RWPE2 (cell line): ENCODE measurements around the gene ZNF598.

Experiments used
- ATAC-seq: fragments of 200-7000 bp; cut with Tn5 transposase; 3 replicates; pipeline ENCODE4 v1.9.1; 2021; ENCODE audit warnings: low read depth
- DNase-seq: peaks from one replicate; pipeline ENCODE4 v3.0.0-alpha.2; 2020; ENCODE audit warnings: low spot score
- H3K27ac ChIP-seq: fragments of 450-650 bp; 2 replicates; pipeline ENCODE4 v1.5.1; 2017; ENCODE audit warnings: mild to moderate bottlenecking; ENCODE audit not compliant: poor library complexity, severe bottlenecking
- H3K27me3 ChIP-seq: fragments of 250-450 bp; sonication (Bioruptor Pico); 2 replicates; pipeline ENCODE4 v1.5.1; 2021; ENCODE audit warnings: mild to moderate bottlenecking, moderate library complexity; ENCODE audit not compliant: insufficient read depth, poor library complexity, severe bottlenecking
- H3K36me3 ChIP-seq: fragments of 250-450 bp; sonication (Bioruptor Pico); 2 replicates; pipeline ENCODE4 v1.5.1; 2020; ENCODE audit warnings: low read depth, mild to moderate bottlenecking, moderate library complexity
- H3K4me1 ChIP-seq: fragments of 250-450 bp; sonication (Bioruptor Pico); 2 replicates; pipeline ENCODE4 v1.5.1; 2021; ENCODE audit warnings: mild to moderate bottlenecking, moderate library complexity; ENCODE audit not compliant: insufficient read depth, poor library complexity, severe bottlenecking
- H3K4me3 ChIP-seq: fragments of 250-450 bp; sonication (Bioruptor Pico); 2 replicates; pipeline ENCODE4 v1.5.1; 2021; ENCODE audit warnings: mild to moderate bottlenecking, moderate library complexity; ENCODE audit not compliant: severe bottlenecking
- H3K9me3 ChIP-seq: fragments of 250-450 bp; sonication (Bioruptor Pico); 2 replicates; pipeline ENCODE4 v1.5.1; 2021; ENCODE audit warnings: mild to moderate bottlenecking, moderate library complexity; ENCODE audit not compliant: severe bottlenecking
- CTCF ChIP-seq: fragments of 450-650 bp; IDR thresholded peaks from one replicate; pipeline ENCODE4 v1.5.1; 2017; ENCODE audit warnings: mild to moderate bottlenecking, moderate library complexity; ENCODE audit not compliant: poor library complexity, severe bottlenecking

ZNF598 gene

GRCh38 chr16:1982013-1982433, 27.6 kb downstream of the ZNF598 start:
- TF ChIP-seq CTCF: no peak
- peaks cover 5% of the 10 kb centered on the region for H3K4me1 ChIP-seq
- no peaks in the 10 kb centered on the region for H3K27me3 ChIP-seq
- no peak overlapping the region for H3K27ac ChIP-seq
- DNase-seq: no peak
- H3K36me3 ChIP-seq: peaks cover 30% of the 10 kb centered on the region
- no peak overlapping the region for H3K4me3 ChIP-seq
- no peaks in the 10 kb centered on the region for H3K9me3 ChIP-seq
- ATAC-seq: no peak

- TF ChIP-seq CTCF: no peak
- Histone ChIP-seq H3K9me3 (no peaks in the 10 kb centered on the region), H3K36me3 (peaks cover 29% of the 10 kb centered on the region), H3K27me3 (no peaks in the 10 kb centered on the region), H3K4me3 (peak within 1 kb of the TSS; percentile 41), H3K4me1 (peaks cover 5% of the 10 kb centered on the region), H3K27ac (no peak within 1 kb of the TSS)
- DNase-seq (no peak), ATAC-seq (no peak)
These were observed 28.2 kb downstream of the ZNF598 start, which contains the start of gene NOXO1 for GRCh38 chr16:1981398-1981836. Gene NOXO1 (minus strand): TSS chr16:1981469. CDS start chr16:1981179, 290 bp downstream.

GRCh38 chr16:1980770-1981087, 28.9 kb downstream of the ZNF598 start:
- H3K9me3 ChIP-seq: no peaks in the 10 kb centered on the region
- H3K27ac ChIP-seq: no peak overlapping the region
- DNase-seq (no peak), ATAC-seq (no peak)
- H3K27me3 ChIP-seq: no peaks in the 10 kb centered on the region
- peaks cover 29% of the 10 kb centered on the region for H3K36me3 ChIP-seq
- peaks cover 5% of the 10 kb centered on the region for H3K4me1 ChIP-seq
- H3K4me3 ChIP-seq: no peak overlapping the region
- TF ChIP-seq CTCF: no peak

GRCh38 chr16:1980030-1980769, 29.4 kb downstream of the ZNF598 start:
- Histone ChIP-seq H3K27me3 (no peaks in the 10 kb centered on the region), H3K36me3 (peaks cover 24% of the 10 kb centered on the region), H3K9me3 (no peaks in the 10 kb centered on the region), H3K4me1 (peaks cover 3% of the 10 kb centered on the region), H3K4me3 (peak overlapping the region; percentile 41), H3K27ac (peak overlapping the region; percentile 47)
- ATAC-seq (peak; percentile 1; the same call in 1 of the 3 replicates), DNase-seq (no peak)
- no peak for TF ChIP-seq CTCF
